ENCODE measurements around the gene KSR2.
"Not testable (repeated sequence)": the region's sequence is repeated elsewhere in the genome, so short reads cannot be mapped to it uniquely, and the experiment has no call there.

Gene KSR2

GRCh38 chr12:117869551-117869950 lies 99.2 kb downstream of the KSR2 start:
- FAIRE-seq (no peak), DNase-seq (ENCODE audit: insufficient read length, low spot score) (no peak)
- TF ChIP-seq, protein P1, sequence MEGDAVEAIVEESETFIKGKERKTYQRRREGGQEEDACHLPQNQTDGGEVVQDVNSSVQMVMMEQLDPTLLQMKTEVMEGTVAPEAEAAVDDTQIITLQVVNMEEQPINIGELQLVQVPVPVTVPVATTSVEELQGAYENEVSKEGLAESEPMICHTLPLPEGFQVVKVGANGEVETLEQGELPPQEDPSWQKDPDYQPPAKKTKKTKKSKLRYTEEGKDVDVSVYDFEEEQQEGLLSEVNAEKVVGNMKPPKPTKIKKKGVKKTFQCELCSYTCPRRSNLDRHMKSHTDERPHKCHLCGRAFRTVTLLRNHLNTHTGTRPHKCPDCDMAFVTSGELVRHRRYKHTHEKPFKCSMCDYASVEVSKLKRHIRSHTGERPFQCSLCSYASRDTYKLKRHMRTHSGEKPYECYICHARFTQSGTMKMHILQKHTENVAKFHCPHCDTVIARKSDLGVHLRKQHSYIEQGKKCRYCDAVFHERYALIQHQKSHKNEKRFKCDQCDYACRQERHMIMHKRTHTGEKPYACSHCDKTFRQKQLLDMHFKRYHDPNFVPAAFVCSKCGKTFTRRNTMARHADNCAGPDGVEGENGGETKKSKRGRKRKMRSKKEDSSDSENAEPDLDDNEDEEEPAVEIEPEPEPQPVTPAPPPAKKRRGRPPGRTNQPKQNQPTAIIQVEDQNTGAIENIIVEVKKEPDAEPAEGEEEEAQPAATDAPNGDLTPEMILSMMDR (IDR thresholded peaks at IDR 0.05; ENCODE audit: insufficient read depth, missing control alignments), result no peak

GRCh38 chr12:117867348-117867747 lies 101.4 kb downstream of the KSR2 start:
- TF ChIP-seq, protein P1 (IDR thresholded peaks at IDR 0.05; ENCODE audit: insufficient read depth, missing control alignments), result no peak
- DNase-seq (ENCODE audit: insufficient read length, low spot score) (no peak), FAIRE-seq (no peak)

DNA sequence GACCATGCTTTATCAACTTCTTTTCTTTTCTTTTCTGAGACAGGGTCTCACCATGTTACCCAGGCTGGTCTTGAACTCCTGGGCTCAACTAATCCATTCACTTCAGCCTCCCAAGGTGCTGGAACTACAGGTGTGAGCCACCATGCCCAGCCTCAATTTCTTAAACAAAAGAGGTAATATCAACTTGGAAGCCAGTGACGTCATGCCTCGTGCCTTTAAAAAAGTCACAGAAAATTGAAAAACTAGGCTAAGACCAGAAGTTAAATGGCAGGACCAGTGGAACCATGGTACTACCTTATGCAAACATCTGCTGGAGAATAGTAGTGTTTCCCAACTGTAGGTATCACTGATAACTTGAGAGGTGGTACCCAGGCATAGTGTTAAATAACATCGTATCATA lies 103.3 kb downstream of the KSR2 start:
- FAIRE-seq (no peak), DNase-seq (ENCODE audit: insufficient read length, low spot score) (no peak)
- TF ChIP-seq, protein P1 (IDR thresholded peaks at IDR 0.05; ENCODE audit: insufficient read depth, missing control alignments), result no peak

GRCh38 chr12:117863002-117863709 lies 105.6 kb downstream of the KSR2 start:
- TF ChIP-seq, protein P1 (IDR thresholded peaks at IDR 0.05; ENCODE audit: insufficient read depth, missing control alignments), result no peak
- no peak for FAIRE-seq

GRCh38 chr12:117861691-117862090 lies 107.1 kb downstream of the KSR2 start:
- TF ChIP-seq, protein P1 (IDR thresholded peaks at IDR 0.05; ENCODE audit: insufficient read depth, missing control alignments), result no peak

More at GRCh38 chr12:117863002-117863709, 105.6 kb downstream of the KSR2 start:
- DNase-seq (ENCODE audit: insufficient read length, low spot score), result no peak

DNA sequence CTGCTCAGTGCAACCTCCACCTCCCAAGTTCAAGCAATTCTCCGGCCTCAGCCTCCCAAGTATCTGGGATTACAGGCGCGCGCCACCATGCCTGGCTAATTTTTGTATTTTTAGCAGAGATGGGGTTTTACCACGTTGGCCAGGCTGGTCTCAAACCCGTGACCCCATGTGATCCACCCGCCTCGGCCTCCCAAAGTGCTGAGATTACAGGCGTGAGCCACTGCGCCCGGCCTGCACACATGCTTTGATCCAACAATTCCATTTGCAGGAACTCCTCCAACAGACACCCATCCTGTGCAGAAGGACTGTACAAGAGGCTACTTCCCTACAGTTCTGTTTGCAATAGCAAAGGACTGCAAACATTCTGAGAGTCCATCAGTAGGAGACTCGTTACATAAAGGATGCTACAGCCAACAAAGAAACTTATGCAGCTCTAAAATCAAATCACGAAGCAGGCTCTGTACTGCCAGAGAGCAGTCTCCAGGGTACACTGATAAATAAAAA lies 108.0 kb downstream of the KSR2 start:
- FAIRE-seq, result not testable (repeated sequence)

More at GRCh38 chr12:117861691-117862090, 107.1 kb downstream of the KSR2 start:
- FAIRE-seq (no peak), DNase-seq (ENCODE audit: insufficient read length, low spot score) (no peak)

DNA sequence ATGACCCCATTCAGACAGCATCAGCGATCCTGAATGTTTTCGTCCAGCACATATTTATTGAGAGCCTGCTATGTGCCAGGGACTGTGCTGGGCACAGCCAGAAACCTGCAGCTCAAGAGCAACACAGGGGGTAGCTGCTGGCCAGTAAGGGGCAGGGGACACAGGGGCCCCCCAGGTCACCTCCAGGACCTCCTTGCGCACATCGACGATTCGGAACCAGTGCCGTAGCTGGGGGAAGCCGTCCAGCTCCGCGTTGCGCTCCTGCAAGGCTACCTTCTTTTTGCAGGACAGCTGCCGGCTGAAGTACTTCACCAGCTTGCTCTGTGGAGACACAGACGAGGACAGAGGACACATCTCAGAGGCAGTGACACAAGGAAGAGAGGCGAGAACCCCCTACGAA lies 108.7 kb downstream of the KSR2 start:
- TF ChIP-seq, protein P1 (IDR thresholded peaks at IDR 0.05; ENCODE audit: insufficient read depth, missing control alignments), result no peak
- DNase-seq (ENCODE audit: insufficient read length, low spot score), result no peak
- no peak for FAIRE-seq

More for the DNA sequence above, 108.0 kb downstream of the KSR2 start:
- not testable (repeated sequence) for DNase-seq (ENCODE audit: insufficient read length, low spot score)

All from D721Med (cell line).